A549 (cell line): ENCODE measurements around the gene NRXN3.

Experiments
- CTCF ChIP-seq: fragments of >200 bp; sonication (Bioruptor Twin); formaldehyde crosslinking; IDR thresholded peaks from 3 replicates; pipeline ENCODE4 v1.5.1; 2016
- EP300 ChIP-seq, 2 experiments: fragments of >200 bp; sonication (Bioruptor Twin); formaldehyde crosslinking; IDR thresholded peaks; 2 replicates in 1 of 2; 3 replicates in 1 of 2; pipeline ENCODE4 v1.6.1; 2016 to 2017
- POLR2A ChIP-seq: IDR thresholded peaks from 2 replicates; pipeline ENCODE4 v1.6.1; 2012; ENCODE audit warnings: mild to moderate bottlenecking, low read length
- RCOR1 ChIP-seq: fragments of 150-350 bp; IDR thresholded peaks from 2 replicates; pipeline ENCODE4 v1.6.1; 2014; ENCODE audit warnings: antibody characterized with exemption, low read length, low read depth
- REST ChIP-seq: fragments of 200-600 bp; sonication (generic); IDR thresholded peaks from 2 replicates; pipeline ENCODE4 v1.6.1; 2016; ENCODE audit warnings: antibody characterized with exemption, mild to moderate bottlenecking, moderate library complexity
- RNF2 ChIP-seq: fragments of 200-600 bp; sonication (generic); IDR thresholded peaks from 2 replicates; pipeline ENCODE4 v1.6.1; 2016; ENCODE audit warnings: low read depth, mild to moderate bottlenecking, antibody characterized with exemption, moderate library complexity, borderline replicate concordance

- no peak for TF ChIP-seq POLR2A
- no peak for TF ChIP-seq CTCF
- TF ChIP-seq REST, result no peak
- TF ChIP-seq EP300 (IDR thresholded peaks at IDR 0.05), result no peak
- TF ChIP-seq RCOR1, result no peak
- TF ChIP-seq RNF2, result no peak
Observed at GRCh38 chr14:78251308-78251707, 81.1 kb downstream of the NRXN3 start.
